GM10266 (cell line): ENCODE data around the gene CDH20.

Experiments
- DNase-seq: peaks from one replicate; pipeline ENCODE4 v3.0.0; 2012; ENCODE audit errors: extremely low spot score
- TF ChIP-seq, protein P1 (sequence below): IDR thresholded peaks from 2 replicates; pipeline ENCODE4 v1.5.1; 2012; ENCODE audit warnings: mild to moderate bottlenecking, low read depth; ENCODE audit not compliant: control insufficient read depth, insufficient read depth; ENCODE audit errors: missing control alignments

CDH20 gene

GRCh38 chr18:61551586-61551985 lies 218.4 kb downstream of the CDH20 start:
- TF ChIP-seq, protein P1, sequence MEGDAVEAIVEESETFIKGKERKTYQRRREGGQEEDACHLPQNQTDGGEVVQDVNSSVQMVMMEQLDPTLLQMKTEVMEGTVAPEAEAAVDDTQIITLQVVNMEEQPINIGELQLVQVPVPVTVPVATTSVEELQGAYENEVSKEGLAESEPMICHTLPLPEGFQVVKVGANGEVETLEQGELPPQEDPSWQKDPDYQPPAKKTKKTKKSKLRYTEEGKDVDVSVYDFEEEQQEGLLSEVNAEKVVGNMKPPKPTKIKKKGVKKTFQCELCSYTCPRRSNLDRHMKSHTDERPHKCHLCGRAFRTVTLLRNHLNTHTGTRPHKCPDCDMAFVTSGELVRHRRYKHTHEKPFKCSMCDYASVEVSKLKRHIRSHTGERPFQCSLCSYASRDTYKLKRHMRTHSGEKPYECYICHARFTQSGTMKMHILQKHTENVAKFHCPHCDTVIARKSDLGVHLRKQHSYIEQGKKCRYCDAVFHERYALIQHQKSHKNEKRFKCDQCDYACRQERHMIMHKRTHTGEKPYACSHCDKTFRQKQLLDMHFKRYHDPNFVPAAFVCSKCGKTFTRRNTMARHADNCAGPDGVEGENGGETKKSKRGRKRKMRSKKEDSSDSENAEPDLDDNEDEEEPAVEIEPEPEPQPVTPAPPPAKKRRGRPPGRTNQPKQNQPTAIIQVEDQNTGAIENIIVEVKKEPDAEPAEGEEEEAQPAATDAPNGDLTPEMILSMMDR: peak; percentile 69
- DNase-seq: peak; percentile 69

DNA sequence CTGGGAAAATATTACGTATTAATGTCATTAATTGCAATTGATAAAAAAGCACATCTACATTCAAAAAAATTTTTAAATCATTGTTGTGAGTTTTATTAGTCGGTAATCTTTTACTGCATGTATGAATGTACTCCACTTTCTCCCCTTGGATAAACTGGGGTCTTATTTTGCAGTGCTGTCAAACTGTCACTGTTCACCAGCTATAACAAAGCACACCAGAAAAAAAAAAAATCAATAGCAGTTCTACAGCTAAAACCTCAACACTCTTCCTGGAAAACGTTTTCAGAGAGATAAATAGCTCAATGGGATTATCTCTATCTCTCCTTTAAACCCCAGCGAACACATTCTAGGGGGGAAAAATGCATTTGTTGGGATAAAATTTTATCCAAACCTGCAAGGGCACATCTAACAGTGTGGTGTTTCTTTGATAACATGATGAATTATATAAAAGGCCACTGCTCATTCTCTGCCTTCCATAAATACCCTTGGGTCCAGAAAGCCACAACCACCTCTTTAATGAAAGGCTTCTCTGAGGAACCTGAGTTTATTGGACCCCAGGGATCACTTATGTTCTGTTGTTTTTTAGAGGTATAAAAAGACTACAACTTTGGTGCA lies 219.9 kb downstream of the CDH20 start:
- DNase-seq: no peak
- TF ChIP-seq, protein P1: no peak

- TF ChIP-seq, protein P1: no peak
- no peak for DNase-seq
These were observed 221.0 kb downstream of the CDH20 start for GRCh38 chr18:61554117-61554776.

DNA sequence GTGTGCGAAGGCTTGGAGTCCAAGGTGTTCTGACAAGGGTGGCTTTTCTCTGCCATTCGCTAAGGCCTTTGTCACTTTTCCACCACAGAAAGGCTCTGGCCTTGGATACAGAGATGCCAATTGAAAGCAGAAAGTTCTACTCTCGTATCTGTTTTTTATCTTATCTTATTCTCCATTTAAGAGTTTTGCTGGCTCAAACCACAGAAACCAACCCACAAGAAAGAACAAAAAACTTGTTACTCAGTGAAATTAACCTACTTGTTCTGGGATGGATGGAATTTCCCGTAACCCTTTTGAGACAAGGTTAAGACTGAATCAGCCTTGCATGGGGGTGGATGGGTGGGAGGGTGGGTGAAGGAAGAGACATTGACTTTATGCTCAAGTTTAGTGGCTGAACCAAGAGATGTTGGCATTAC lies 221.7 kb downstream of the CDH20 start:
- TF ChIP-seq, protein P1: no peak
- DNase-seq: no peak

GRCh38 chr18:61556316-61556715 lies 223.1 kb downstream of the CDH20 start:
- no peak for DNase-seq
- TF ChIP-seq, protein P1: no peak

- TF ChIP-seq, protein P1: no peak
- no peak for DNase-seq
These were observed 223.6 kb downstream of the CDH20 start for GRCh38 chr18:61556862-61557261.

DNA sequence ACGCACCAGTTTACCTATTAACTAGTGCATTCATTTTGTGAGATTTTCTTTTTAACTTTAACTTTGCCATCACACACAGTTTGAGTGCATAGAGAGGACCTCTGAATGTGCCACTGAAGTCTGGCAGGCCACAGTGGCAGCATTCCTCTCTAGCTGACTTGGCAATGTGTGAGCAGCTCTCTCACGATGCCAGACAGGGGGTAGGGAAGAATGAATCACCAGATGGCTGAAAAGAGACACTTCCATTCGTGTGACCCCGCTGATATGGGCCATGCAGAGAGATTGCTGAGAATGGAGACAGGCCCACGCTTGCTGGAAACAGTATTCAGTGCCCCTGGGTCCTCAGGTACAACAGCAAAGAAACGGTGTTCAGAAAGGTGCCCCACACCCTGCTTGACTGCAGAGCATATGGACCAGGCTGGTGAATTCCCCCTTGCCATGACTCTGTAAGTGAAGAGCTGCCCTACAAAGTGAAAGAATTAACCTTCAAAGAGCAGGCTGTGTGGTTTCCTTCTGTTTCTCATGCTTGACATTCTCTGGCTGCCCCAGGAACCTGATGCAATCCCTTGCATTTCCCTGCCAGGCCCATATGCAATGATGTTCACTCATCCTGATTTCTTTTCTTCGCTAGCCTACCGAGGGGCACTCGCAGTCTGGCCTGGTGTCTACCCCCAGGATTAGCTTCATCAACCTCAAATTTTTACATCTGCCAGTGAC lies 236.1 kb downstream of the CDH20 start:
- TF ChIP-seq, protein P1: no peak
- no peak for DNase-seq
